SK-N-SH (cell line): ENCODE measurements around the gene MRPS6. TPM values are rescaled to one million over a fixed set of nuclear protein-coding genes. Genes with fewer than 3 reads are reported as not detected.

Source experiments
- CTCF ChIA-PET: fragments of 300-600, 350-600 bp; formaldehyde crosslinking; extraction: SDS; loops from one replicate; lab custom pipeline; 2021; lab: Yijun Ruan, JAX
- POLR2A ChIA-PET: fragments of 350-600 bp; sonication (Branson Sonifier 250); formaldehyde crosslinking; extraction: SDS; loops from one replicate; lab custom pipeline; 2020; ENCODE audit warnings: antibody characterized with exemption, inconsistent platforms; lab: Yijun Ruan, JAX
- DNase-seq: peaks from one replicate; pipeline ENCODE4 v3.0.0; 2012
- H2AFZ ChIP-seq: fragments of 200-600 bp; sonication (generic); 2 replicates; pipeline ENCODE4 v1.8.1; 2016; ENCODE audit warnings: antibody characterized with exemption, mild to moderate bottlenecking, low read depth
- H3F3A ChIP-seq: fragments of 200-600 bp; sonication (generic); replicated peaks from 2 replicates; pipeline ENCODE3; 2016; ENCODE audit warnings: antibody characterized with exemption, mild to moderate bottlenecking; ENCODE audit not compliant: insufficient read depth
- H3K27ac ChIP-seq, 2 experiments: fragments of 200-500 bp in 1 of 2; fragments of 200-600 bp in 1 of 2; sonication (Bioruptor generic) in 1 of 2; sonication (generic), shearing (Covaris generic) in 1 of 2; 2 replicates each; pipeline versions ENCODE4 v1.5.1 to v1.6.1; 2014 to 2016; ENCODE audit warnings: low read depth in 2 of 2, inconsistent platforms in 1 of 2, low read length in 1 of 2, mild to moderate bottlenecking in 1 of 2, mixed read lengths in 1 of 2
- H3K27me3 ChIP-seq: fragments of 200-600 bp; sonication (generic), shearing (Covaris generic); 2 replicates; pipeline ENCODE4 v1.6.1; 2016; ENCODE audit warnings: mixed run types; ENCODE audit not compliant: insufficient read depth
- H3K36me3 ChIP-seq, 2 experiments: fragments of 200-500 bp in 1 of 2; fragments of 200-600 bp in 1 of 2; sonication (Bioruptor generic) in 1 of 2; sonication (generic) in 1 of 2; replicated peaks in 1 of 2; 2 replicates each; pipeline versions ENCODE3 to v1.5.1; 2014 to 2016; ENCODE audit warnings: low read length in 1 of 2, mild to moderate bottlenecking in 1 of 2; ENCODE audit not compliant: insufficient read depth in 2 of 2, control insufficient read depth in 1 of 2
- H3K4me1 ChIP-seq, 2 experiments: fragments of 200-500 bp in 1 of 2; fragments of 200-600 bp in 1 of 2; sonication (Bioruptor generic) in 1 of 2; sonication (generic), shearing (Covaris generic) in 1 of 2; 2 replicates each; pipeline versions ENCODE4 v1.5.1 to v1.6.1; 2014 to 2016; ENCODE audit warnings: low read depth in 1 of 2, low read length in 1 of 2, mixed run types in 1 of 2; ENCODE audit not compliant: insufficient read depth in 2 of 2, control insufficient read depth in 1 of 2
- H3K4me2 ChIP-seq: fragments of 200-600 bp; sonication (generic), shearing (Covaris generic); 2 replicates; pipeline ENCODE4 v1.6.1; 2017; ENCODE audit warnings: mixed run types
- H3K4me3 ChIP-seq, 2 experiments: fragments of 200-500 bp in 1 of 2; fragments of 200-600 bp in 1 of 2; sonication (Bioruptor generic) in 1 of 2; sonication (generic), shearing (Covaris generic) in 1 of 2; 2 replicates each; pipeline versions ENCODE4 v1.5.1 to v1.8.1; 2014 to 2016; ENCODE audit warnings: low read depth in 2 of 2, inconsistent platforms in 1 of 2, low read length in 1 of 2, mild to moderate bottlenecking in 1 of 2, mixed read lengths in 1 of 2, moderate library complexity in 1 of 2
- H3K79me2 ChIP-seq: fragments of 200-600 bp; sonication (generic); 2 replicates; pipeline ENCODE4 v1.8.1; 2017; ENCODE audit warnings: mild to moderate bottlenecking; ENCODE audit not compliant: insufficient read depth
- H3K9ac ChIP-seq: fragments of 200-600 bp; sonication (generic); 2 replicates; pipeline ENCODE4 v1.6.1; 2017; ENCODE audit warnings: mixed run types
- H3K9me2 ChIP-seq: fragments of 200-600 bp; sonication (generic); 2 replicates; pipeline ENCODE4 v1.6.1; 2017; ENCODE audit warnings: mixed run types
- H3K9me3 ChIP-seq: fragments of 200-600 bp; sonication (generic); 2 replicates; pipeline ENCODE4 v1.6.1; 2017; ENCODE audit warnings: mixed run types, mild to moderate bottlenecking, moderate library complexity
- H4K20me1 ChIP-seq: fragments of 200-600 bp; sonication (generic); 2 replicates; pipeline ENCODE4 v1.6.1; 2017; ENCODE audit warnings: mild to moderate bottlenecking, mixed run types; ENCODE audit not compliant: insufficient read depth
- ELF1 ChIP-seq: IDR thresholded peaks from 2 replicates; pipeline ENCODE4 v1.4.0; 2012
- EZH2phosphoT487 ChIP-seq: fragments of 200-600 bp; sonication (generic); IDR thresholded peaks from 2 replicates; pipeline ENCODE4 v1.6.1; 2017; ENCODE audit warnings: low read depth, mixed run types, mild to moderate bottlenecking, antibody characterized with exemption, moderate library complexity, borderline replicate concordance
- FOSL2 ChIP-seq: IDR thresholded peaks from 2 replicates; pipeline ENCODE4 v1.4.0; 2012; ENCODE audit warnings: low read depth, mild to moderate bottlenecking, moderate library complexity, borderline replicate concordance
- FOXM1 ChIP-seq: IDR thresholded peaks from 2 replicates; pipeline ENCODE4 v1.4.0; 2012; ENCODE audit warnings: low read depth, mild to moderate bottlenecking
- GABPA ChIP-seq: IDR thresholded peaks from 2 replicates; pipeline ENCODE4 v1.4.0; 2012; ENCODE audit warnings: low read depth, mild to moderate bottlenecking
- IRF3 ChIP-seq: fragments of 150-350 bp; IDR thresholded peaks from 2 replicates; pipeline ENCODE4 v1.6.1; 2016; ENCODE audit warnings: mild to moderate bottlenecking, low read depth, low read length
- MAX ChIP-seq: IDR thresholded peaks from 2 replicates; pipeline ENCODE4 v1.4.0; 2012; ENCODE audit warnings: low read depth
- MEF2A ChIP-seq: IDR thresholded peaks from 2 replicates; pipeline ENCODE4 v1.4.0; 2012; ENCODE audit warnings: low read depth, borderline replicate concordance
- MXI1 ChIP-seq: IDR thresholded peaks from 2 replicates; pipeline ENCODE4 v1.6.1; 2012; ENCODE audit warnings: mild to moderate bottlenecking, low read depth, low read length, improper control_type of control experiment
- NFIC ChIP-seq: IDR thresholded peaks from 2 replicates; pipeline ENCODE4 v1.4.0; 2012; ENCODE audit warnings: borderline replicate concordance
- NRF1 ChIP-seq: IDR thresholded peaks from 2 replicates; pipeline ENCODE4 v1.6.1; 2012; ENCODE audit warnings: low read depth, mild to moderate bottlenecking, low read length
- PBX3 ChIP-seq: IDR thresholded peaks from 2 replicates; pipeline ENCODE4; 2012
- POLR2AphosphoS5 ChIP-seq: IDR thresholded peaks from 2 replicates; pipeline ENCODE4 v1.6.1; 2012; ENCODE audit warnings: low read depth, low read length
- RCOR1 ChIP-seq: fragments of 150-350 bp; IDR thresholded peaks from 2 replicates; pipeline ENCODE4 v1.6.1; 2017; ENCODE audit warnings: antibody characterized with exemption, low read length
- RFX5 ChIP-seq: IDR thresholded peaks from 2 replicates; pipeline ENCODE4 v1.6.1; 2012; ENCODE audit warnings: mild to moderate bottlenecking, improper control_type of control experiment, low read length
- RXRA ChIP-seq: IDR thresholded peaks from 2 replicates; pipeline ENCODE4 v1.4.0; 2012; ENCODE audit warnings: low read depth, mild to moderate bottlenecking, borderline replicate concordance
- SIN3A ChIP-seq: IDR thresholded peaks from 2 replicates; pipeline ENCODE4 v1.6.1; 2012; ENCODE audit warnings: low read depth, mild to moderate bottlenecking, low read length, moderate library complexity, borderline replicate concordance
- SMC3 ChIP-seq: IDR thresholded peaks from 2 replicates; pipeline ENCODE4 v1.6.1; 2012; ENCODE audit warnings: low read depth, low read length, improper control_type of control experiment
- TAF1 ChIP-seq: IDR thresholded peaks from 2 replicates; pipeline ENCODE4 v1.6.1; 2012; ENCODE audit warnings: low read depth, mild to moderate bottlenecking, low read length, moderate library complexity, borderline replicate concordance
- TCF12 ChIP-seq: IDR thresholded peaks from 2 replicates; pipeline ENCODE4 v1.4.0; 2012
- USF1 ChIP-seq: IDR thresholded peaks from 2 replicates; pipeline ENCODE4 v1.4.0; 2012; ENCODE audit warnings: low read depth, borderline replicate concordance
- USF2 ChIP-seq: fragments of 150-350 bp; IDR thresholded peaks from 2 replicates; pipeline ENCODE4 v1.6.1; 2017; ENCODE audit warnings: antibody characterized with exemption, low read length, low read depth, borderline replicate concordance
- YY1 ChIP-seq: IDR thresholded peaks from 2 replicates; pipeline ENCODE4 v1.4.0; 2012; ENCODE audit warnings: low read depth, mild to moderate bottlenecking
- WGBS: methylation state at CpG from one replicate; pipeline ENCODE4 v1.1.6; 2017; ENCODE audit warnings: low lambda C conversion rate; 5-methylcytosine and 5-hydroxymethylcytosine counted together
- polyA plus RNA-seq, 3 experiments: library from polyadenylated mRNA; depleted of rRNA; stranded (reverse); fragments of >200 nt; gene quantifications; 2 replicates each; pipeline ENCODE4 v1.2.3, GENCODE V29; 2012

Gene MRPS6
- polyA plus RNA-seq, 1 of the 3 experiments (the other 2 are of a cell fraction): 69.2 TPM

- Histone ChIP-seq H3K4me3 (no peak overlapping the region), H4K20me1 (peaks cover 39% of the 10 kb centered on the region), H3K27ac (no peak overlapping the region), H3K4me1 (peaks cover 0 to 3% of the 10 kb centered on the region in 2 experiments; a peak in 3 of 4 replicates), H3K9me2 (no peaks in the 10 kb centered on the region), H3K4me2 (no peak overlapping the region), H3K9ac (no peak overlapping the region), H3K27me3 (no peaks in the 10 kb centered on the region), H3K36me3 (peaks cover 31 to 44% of the 10 kb centered on the region in 2 experiments), H3K9me3 (no peaks in the 10 kb centered on the region), H2AFZ (no peak overlapping the region), H3F3A (peaks cover 3% of the 10 kb centered on the region), H3K79me2 (peaks cover 88% of the 10 kb centered on the region)
- DNase-seq: no peak
- no peak for TF ChIP-seq GABPA
- no peak for TF ChIP-seq SIN3A
- TF ChIP-seq SMC3: no peak
- no peak for TF ChIP-seq NFIC
- no peak for TF ChIP-seq NRF1
- TF ChIP-seq TAF1: no peak
- no peak for TF ChIP-seq FOSL2
- TF ChIP-seq USF1: no peak
- TF ChIP-seq MXI1: no peak
- no peak for TF ChIP-seq RCOR1
- CTCF ChIA-PET: interaction anchor here (1.4 kb wide), 1 partner anchor 171 kb away, joined by 5 read pairs; no protein-coding TSS in a partner anchor
- 96% methylated on average over 7 of the region's 7 CpGs for WGBS
- POLR2A ChIA-PET: no interaction called here
These were observed 21.6 kb downstream of the MRPS6 start for GRCh38 chr21:34094949-34095348.

GRCh38 chr21:34097442-34097841, 24.1 kb downstream of the MRPS6 start:
- no peaks in the 10 kb centered on the region for H3K9me2 ChIP-seq
- POLR2A ChIA-PET: no interaction called here
- WGBS: 93% methylated on average over 2 of the region's 2 CpGs
- DNase-seq: no peak
- no peak overlapping the region for H2AFZ ChIP-seq
- peaks cover 29 to 42% of the 10 kb centered on the region in 2 experiments for H3K36me3 ChIP-seq
- H3K9me3 ChIP-seq: no peaks in the 10 kb centered on the region
- H3K9ac ChIP-seq: no peak overlapping the region
- peaks cover 39% of the 10 kb centered on the region for H4K20me1 ChIP-seq
- H3K27ac ChIP-seq: no peak overlapping the region
- H3K27me3 ChIP-seq: no peaks in the 10 kb centered on the region
- H3F3A ChIP-seq: no peaks in the 10 kb centered on the region
- H3K4me3 ChIP-seq: no peak overlapping the region
- CTCF ChIA-PET: no interaction called here
- no peaks in the 10 kb centered on the region; a peak in 2 of 4 replicates for H3K4me1 ChIP-seq
- H3K4me2 ChIP-seq: no peak overlapping the region
- TF ChIP-seq MAX (no peak), SMC3 (no peak), NFIC (no peak), POLR2AphosphoS5 (no peak), MXI1 (no peak), ELF1 (no peak), IRF3 (no peak), TCF12 (no peak), RCOR1 (no peak), TAF1 (no peak), PBX3 (no peak), USF2 (no peak), EZH2phosphoT487 (no peak), FOXM1 (no peak), MEF2A (no peak), RFX5 (no peak), YY1 (no peak), USF1 (no peak), RXRA (no peak), GABPA (no peak)
- peaks cover 92% of the 10 kb centered on the region for H3K79me2 ChIP-seq
